ENCODE data around the gene PATL2.
"Not testable (repeated sequence)": the region's sequence is repeated elsewhere in the genome, so short reads cannot be mapped to it uniquely, and the experiment has no call there.

Gene PATL2

GRCh38 chr15:44711096-44711742 is at the start of gene PATL2, which contains the start of gene B2M:
Gene PATL2, minus strand, starts transcription at chr15:44711323. Its CDS starts 34,833 bp downstream, at chr15:44676490.
Gene B2M, plus strand, starts transcription at chr15:44711517. Its CDS starts 30 bp downstream, at chr15:44711547.
- Histone ChIP-seq H3K27me3 (ENCODE audit: control insufficient read depth, insufficient read depth, low read length) (no peaks in the 10 kb centered on the region; the same call in 1 of the 2 replicates), H3K4me3 (ENCODE audit: low read length) (peak within 1 kb of the TSS; percentile 56), H3K4me1 (ENCODE audit: control insufficient read depth, insufficient read depth, low read length) (no peaks in the 10 kb centered on the region), H3K27ac (ENCODE audit: low read length) (no peak within 1 kb of the TSS), H3K9me3 (ENCODE audit: control insufficient read depth, insufficient read depth, low read length) (no peaks in the 10 kb centered on the region), H3K36me3 (ENCODE audit: control insufficient read depth, insufficient read depth, low read length) (no peaks in the 10 kb centered on the region)
- WGBS (ENCODE audit: insufficient coverage, insufficient read length) = no CpG with 5 or more reads among the region's 37 CpGs
- DNase-seq (ENCODE audit: low read depth, low spot score) = peak; percentile 82

DNA sequence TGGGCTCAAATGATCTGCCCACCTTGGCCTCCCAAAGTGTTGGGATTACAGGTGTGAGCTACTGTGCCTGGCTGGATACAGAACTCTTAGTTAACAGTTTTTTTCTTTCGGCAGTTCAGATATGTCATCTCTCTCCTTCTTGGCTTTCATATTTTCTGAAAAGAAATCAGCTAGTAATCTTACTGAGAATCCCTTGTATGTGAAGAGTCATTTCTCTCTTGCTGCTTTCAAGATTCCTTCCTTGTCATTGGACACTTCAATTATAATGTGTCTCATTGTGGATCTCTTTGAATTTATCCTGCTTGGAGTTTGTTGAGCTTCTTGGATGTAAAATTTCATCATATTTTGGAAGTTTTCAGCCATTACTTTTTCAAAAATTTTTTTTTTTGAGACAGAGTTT is 42.2 kb upstream of the PATL2 start:
- Histone ChIP-seq H3K27me3 (ENCODE audit: control insufficient read depth, insufficient read depth, low read length) (no peaks in the 10 kb centered on the region), H3K36me3 (ENCODE audit: control insufficient read depth, insufficient read depth, low read length) (no peaks in the 10 kb centered on the region), H3K9me3 (ENCODE audit: control insufficient read depth, insufficient read depth, low read length) (no peaks in the 10 kb centered on the region; the same call in 1 of the 2 replicates), H3K27ac (ENCODE audit: low read length) (no peak overlapping the region), H3K4me3 (ENCODE audit: low read length) (no peak overlapping the region), H3K4me1 (ENCODE audit: control insufficient read depth, insufficient read depth, low read length) (no peaks in the 10 kb centered on the region)
- DNase-seq (ENCODE audit: low read depth, low spot score) = no peak
- no CpG with 5 or more reads among the region's 1 CpG for WGBS (ENCODE audit: insufficient coverage, insufficient read length)

- not testable (repeated sequence) for DNase-seq (ENCODE audit: low read depth, low spot score); H3K4me1 ChIP-seq (ENCODE audit: control insufficient read depth, insufficient read depth, low read length); H3K9me3 ChIP-seq (ENCODE audit: control insufficient read depth, insufficient read depth, low read length); H3K4me3 ChIP-seq (ENCODE audit: low read length); H3K36me3 ChIP-seq (ENCODE audit: control insufficient read depth, insufficient read depth, low read length); H3K27me3 ChIP-seq (ENCODE audit: control insufficient read depth, insufficient read depth, low read length); H3K27ac ChIP-seq (ENCODE audit: low read length)
- WGBS (ENCODE audit: insufficient coverage, insufficient read length) = no CpG with 5 or more reads among the region's 2 CpGs
Measured at GRCh38 chr15:44743454-44743853, 32.3 kb upstream of the PATL2 start.

- H3K36me3 ChIP-seq (ENCODE audit: control insufficient read depth, insufficient read depth, low read length); DNase-seq (ENCODE audit: low read depth, low spot score); H3K4me1 ChIP-seq (ENCODE audit: control insufficient read depth, insufficient read depth, low read length); H3K4me3 ChIP-seq (ENCODE audit: low read length); H3K27ac ChIP-seq (ENCODE audit: low read length); H3K9me3 ChIP-seq (ENCODE audit: control insufficient read depth, insufficient read depth, low read length); H3K27me3 ChIP-seq (ENCODE audit: control insufficient read depth, insufficient read depth, low read length): not testable (repeated sequence)
- WGBS (ENCODE audit: insufficient coverage, insufficient read length) = no CpG with 5 or more reads among the region's 24 CpGs
Measured at GRCh38 chr15:44739222-44739847, 28.2 kb upstream of the PATL2 start.

GRCh38 chr15:44738340-44738984 is 27.3 kb upstream of the PATL2 start:
- Histone ChIP-seq H3K9me3 (ENCODE audit: control insufficient read depth, insufficient read depth, low read length) (no peaks in the 10 kb centered on the region), H3K36me3 (ENCODE audit: control insufficient read depth, insufficient read depth, low read length) (no peaks in the 10 kb centered on the region), H3K27me3 (ENCODE audit: control insufficient read depth, insufficient read depth, low read length) (no peaks in the 10 kb centered on the region), H3K27ac (ENCODE audit: low read length) (no peak overlapping the region), H3K4me1 (ENCODE audit: control insufficient read depth, insufficient read depth, low read length) (no peaks in the 10 kb centered on the region), H3K4me3 (ENCODE audit: low read length) (no peak overlapping the region)
- WGBS (ENCODE audit: insufficient coverage, insufficient read length) = no CpG with 5 or more reads among the region's 3 CpGs
- no peak for DNase-seq (ENCODE audit: low read depth, low spot score)

- no peak for DNase-seq (ENCODE audit: low read depth, low spot score)
- WGBS (ENCODE audit: insufficient coverage, insufficient read length) = no CpG with 5 or more reads among the region's 3 CpGs
- Histone ChIP-seq H3K27ac (ENCODE audit: low read length) (no peak within 1 kb of the TSS), H3K27me3 (ENCODE audit: control insufficient read depth, insufficient read depth, low read length) (no peaks in the 10 kb centered on the region), H3K9me3 (ENCODE audit: control insufficient read depth, insufficient read depth, low read length) (no peaks in the 10 kb centered on the region), H3K36me3 (ENCODE audit: control insufficient read depth, insufficient read depth, low read length) (no peaks in the 10 kb centered on the region), H3K4me3 (ENCODE audit: low read length) (no peak within 1 kb of the TSS), H3K4me1 (ENCODE audit: control insufficient read depth, insufficient read depth, low read length) (no peaks in the 10 kb centered on the region)
Measured at GRCh38 chr15:44736181-44736765, 25.1 kb upstream of the PATL2 start, which contains the start of gene TRIM69. Gene TRIM69, plus strand, starts transcription at chr15:44736528. Its CDS starts 177 bp downstream, at chr15:44736705.

GRCh38 chr15:44735482-44736180 is 24.5 kb upstream of the PATL2 start:
- H3K27ac ChIP-seq (ENCODE audit: low read length) = no peak overlapping the region

DNA sequence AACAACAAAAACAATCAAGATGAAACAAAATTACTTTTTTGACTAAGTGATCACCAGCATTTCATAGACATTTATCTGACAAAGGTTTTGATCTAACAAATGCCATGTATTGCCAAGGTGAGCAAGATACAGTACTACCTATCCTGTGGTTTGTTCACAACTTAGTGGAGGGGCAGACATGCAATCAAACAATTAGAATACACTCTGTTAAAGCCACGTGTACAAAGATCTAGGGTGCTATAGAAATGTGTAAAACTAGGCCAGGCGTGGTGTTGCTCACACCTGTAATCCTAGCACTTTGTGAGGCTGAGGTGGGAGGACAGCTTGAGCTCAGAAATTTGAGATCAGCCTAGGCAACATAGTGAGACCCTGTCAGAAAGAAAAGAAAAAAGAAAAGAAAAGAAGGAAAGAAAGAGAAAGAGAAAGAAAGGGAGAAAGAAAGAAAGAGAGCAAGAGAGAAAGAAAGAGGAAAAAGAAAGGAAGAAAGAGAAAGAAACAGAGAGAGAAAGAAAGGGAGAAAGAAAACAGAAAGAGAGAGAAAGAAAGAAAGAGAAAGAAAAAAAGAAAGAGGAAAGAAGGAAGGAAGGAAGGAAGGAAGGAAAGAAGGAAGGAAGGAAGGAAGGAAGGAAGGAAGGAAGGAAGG is 23.8 kb upstream of the PATL2 start:
- Histone ChIP-seq H3K27ac (ENCODE audit: low read length) (no peak overlapping the region), H3K36me3 (ENCODE audit: control insufficient read depth, insufficient read depth, low read length) (no peaks in the 10 kb centered on the region), H3K4me3 (ENCODE audit: low read length) (no peak overlapping the region), H3K27me3 (ENCODE audit: control insufficient read depth, insufficient read depth, low read length) (no peaks in the 10 kb centered on the region), H3K4me1 (ENCODE audit: control insufficient read depth, insufficient read depth, low read length) (no peaks in the 10 kb centered on the region), H3K9me3 (ENCODE audit: control insufficient read depth, insufficient read depth, low read length) (no peaks in the 10 kb centered on the region)
- DNase-seq (ENCODE audit: low read depth, low spot score) = no peak
- WGBS (ENCODE audit: insufficient coverage, insufficient read length) = no CpG with 5 or more reads among the region's 2 CpGs

More at GRCh38 chr15:44735482-44736180, 24.5 kb upstream of the PATL2 start:
- H3K27me3 ChIP-seq (ENCODE audit: control insufficient read depth, insufficient read depth, low read length) = no peaks in the 10 kb centered on the region
- no peak for DNase-seq (ENCODE audit: low read depth, low spot score)
- H3K36me3 ChIP-seq (ENCODE audit: control insufficient read depth, insufficient read depth, low read length) = no peaks in the 10 kb centered on the region
- no peak overlapping the region for H3K4me3 ChIP-seq (ENCODE audit: low read length)
- no CpG with 5 or more reads among the region's 8 CpGs for WGBS (ENCODE audit: insufficient coverage, insufficient read length)
- H3K9me3 ChIP-seq (ENCODE audit: control insufficient read depth, insufficient read depth, low read length) = no peaks in the 10 kb centered on the region
- no peaks in the 10 kb centered on the region for H3K4me1 ChIP-seq (ENCODE audit: control insufficient read depth, insufficient read depth, low read length)

DNA sequence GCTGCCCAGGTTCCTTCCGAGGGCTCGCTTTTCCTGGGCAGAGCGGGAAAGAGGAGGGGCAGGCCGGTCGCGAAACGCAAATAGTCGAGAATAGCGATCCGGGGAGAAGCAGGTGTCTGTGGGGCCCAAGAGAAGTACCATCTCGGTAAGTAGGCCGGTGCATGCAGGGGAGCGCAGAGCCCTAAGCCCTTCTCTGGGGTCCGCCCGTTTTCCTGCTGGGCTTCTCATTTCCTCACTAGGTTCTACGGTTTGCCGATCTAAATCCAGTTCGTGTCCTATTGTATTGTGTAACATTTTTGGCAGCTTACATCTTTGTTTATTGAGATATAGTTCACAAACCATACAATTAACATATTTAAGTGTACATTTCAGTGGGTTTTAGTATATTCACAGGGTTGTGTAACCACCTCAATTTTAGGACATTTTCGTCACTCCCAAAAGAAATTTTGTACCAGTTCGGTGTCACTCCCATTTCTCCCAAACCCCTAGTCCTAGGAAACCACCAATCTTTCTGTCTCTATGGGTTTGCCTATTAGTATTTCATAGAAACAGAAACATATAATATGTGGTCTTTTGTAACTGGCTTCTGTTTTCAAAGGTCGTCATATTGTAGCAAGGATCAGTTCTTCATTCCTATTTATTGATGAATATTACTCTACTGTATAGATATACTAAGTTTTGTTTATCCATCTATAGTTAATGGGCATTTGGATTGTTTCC is 18.4 kb upstream of the PATL2 start:
- H3K36me3 ChIP-seq (ENCODE audit: control insufficient read depth, insufficient read depth, low read length) = no peaks in the 10 kb centered on the region
- no peaks in the 10 kb centered on the region for H3K27me3 ChIP-seq (ENCODE audit: control insufficient read depth, insufficient read depth, low read length)
- WGBS (ENCODE audit: insufficient coverage, insufficient read length) = no CpG with 5 or more reads among the region's 21 CpGs
- H3K4me1 ChIP-seq (ENCODE audit: control insufficient read depth, insufficient read depth, low read length) = no peaks in the 10 kb centered on the region
- H3K27ac ChIP-seq (ENCODE audit: low read length) = no peak overlapping the region
- DNase-seq (ENCODE audit: low read depth, low spot score) = no peak
- H3K9me3 ChIP-seq (ENCODE audit: control insufficient read depth, insufficient read depth, low read length) = no peaks in the 10 kb centered on the region
- H3K4me3 ChIP-seq (ENCODE audit: low read length) = peak overlapping the region; percentile 66; the same call in 1 of the 2 replicates

Data from iPS DF 6.9 (cell line).